GM21367 (cell line): ENCODE results near the gene OSTN.
"Not testable (repeated sequence)": the region's sequence is repeated elsewhere in the genome, so short reads cannot be mapped to it uniquely, and the experiment has no call there.

Experiments
- ATAC-seq: cut with Tn5 transposase; IDR thresholded peaks from one replicate; pipeline ENCODE4 v1.9.1; 2021; ENCODE audit not compliant: unreplicated experiment

Gene OSTN

GRCh38 chr3:191263365-191263764 is 64.3 kb downstream of the OSTN start:
- peak; percentile 86 for ATAC-seq

GRCh38 chr3:191263850-191264249 is 64.8 kb downstream of the OSTN start:
- ATAC-seq: no peak

GRCh38 chr3:191268737-191269136 is 69.7 kb downstream of the OSTN start:
- no peak for ATAC-seq

GRCh38 chr3:191269289-191270085 is 70.4 kb downstream of the OSTN start:
- peak; percentile 69 for ATAC-seq

- ATAC-seq: not testable (repeated sequence)
These were observed 76.2 kb downstream of the OSTN start for GRCh38 chr3:191275244-191275643.

GRCh38 chr3:191275751-191276150 is 76.7 kb downstream of the OSTN start:
- no peak for ATAC-seq

- ATAC-seq: no peak
These were observed 81.1 kb downstream of the OSTN start for GRCh38 chr3:191280111-191280510.

GRCh38 chr3:191280882-191281281 is 81.8 kb downstream of the OSTN start:
- ATAC-seq: no peak

- no peak for ATAC-seq
These were observed 83.5 kb downstream of the OSTN start for GRCh38 chr3:191282251-191283185.

GRCh38 chr3:191283400-191283799 is 84.4 kb downstream of the OSTN start:
- ATAC-seq: no peak

- ATAC-seq: peak; percentile 83
These were observed 91.4 kb downstream of the OSTN start for GRCh38 chr3:191290311-191291025.

GRCh38 chr3:191292243-191293015 is 93.4 kb downstream of the OSTN start:
- no peak for ATAC-seq

- ATAC-seq: no peak
These were observed 95.2 kb downstream of the OSTN start for GRCh38 chr3:191294291-191294690.

- peak; percentile 84 for ATAC-seq
These were observed 97.0 kb downstream of the OSTN start for GRCh38 chr3:191296041-191296541.

GRCh38 chr3:191298846-191299245 is 99.8 kb downstream of the OSTN start:
- ATAC-seq: no peak

GRCh38 chr3:191300422-191300821 is 101.4 kb downstream of the OSTN start:
- no peak for ATAC-seq

- ATAC-seq: peak; percentile 62
These were observed 102.0 kb downstream of the OSTN start for GRCh38 chr3:191301017-191301416.

GRCh38 chr3:191301782-191302411 is 102.9 kb downstream of the OSTN start:
- no peak for ATAC-seq

GRCh38 chr3:191302451-191302850 is 103.4 kb downstream of the OSTN start:
- no peak for ATAC-seq

- ATAC-seq: no peak
These were observed 104.6 kb downstream of the OSTN start for GRCh38 chr3:191303596-191303995.
